HG03060 (cell line): ENCODE data around the gene C15orf39.
"Not testable (repeated sequence)": the region's sequence is repeated elsewhere in the genome, so short reads cannot be mapped to it uniquely, and the experiment has no call there.

Experiments used
- ATAC-seq: cut with Tn5 transposase; IDR thresholded peaks from one replicate; pipeline ENCODE4 v1.9.1; 2021; ENCODE audit warnings: low read depth, moderate number of reproducible peaks; ENCODE audit not compliant: unreplicated experiment

The C15orf39 gene

DNA sequence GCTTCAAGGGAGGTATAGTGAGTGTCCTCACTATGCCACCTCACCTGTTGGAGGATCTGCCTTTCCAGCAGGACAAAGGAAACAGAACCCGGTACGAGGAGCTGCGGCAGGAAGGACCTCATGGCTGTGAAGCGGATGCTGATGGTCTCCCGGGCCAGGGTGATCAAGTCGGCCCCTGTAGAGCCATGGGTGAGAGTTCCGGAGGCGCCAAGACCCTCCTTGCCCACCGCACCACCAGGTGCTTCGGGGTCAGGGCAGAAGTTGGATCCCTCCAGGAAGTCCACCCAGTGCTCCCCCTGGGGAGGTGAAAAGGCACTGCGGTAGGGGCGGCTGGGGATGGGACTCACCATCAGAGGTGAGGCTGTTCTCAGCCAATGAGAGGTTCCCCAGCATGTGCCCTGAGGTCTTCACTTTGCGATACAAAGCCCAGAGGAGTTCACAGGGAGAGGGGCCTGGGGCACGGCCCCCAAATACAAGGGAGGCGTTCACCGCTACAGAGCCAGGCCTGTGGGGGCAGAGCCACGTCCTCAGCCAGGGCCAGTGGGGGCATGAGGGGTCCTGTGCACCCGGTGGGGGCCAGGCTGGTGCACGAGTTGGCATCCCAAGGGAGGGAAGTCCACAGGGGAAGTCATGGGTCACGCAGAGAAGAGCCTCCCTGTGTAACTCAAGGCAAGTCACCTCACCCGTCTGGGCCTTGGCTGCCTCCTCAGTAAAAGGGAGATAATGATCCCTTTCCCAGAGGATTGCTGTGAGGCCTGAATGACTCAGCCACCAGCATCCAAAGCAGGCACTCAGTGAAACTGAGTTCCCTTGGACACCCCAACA, 27.7 kb downstream of the C15orf39 start:
- no peak for ATAC-seq

DNA sequence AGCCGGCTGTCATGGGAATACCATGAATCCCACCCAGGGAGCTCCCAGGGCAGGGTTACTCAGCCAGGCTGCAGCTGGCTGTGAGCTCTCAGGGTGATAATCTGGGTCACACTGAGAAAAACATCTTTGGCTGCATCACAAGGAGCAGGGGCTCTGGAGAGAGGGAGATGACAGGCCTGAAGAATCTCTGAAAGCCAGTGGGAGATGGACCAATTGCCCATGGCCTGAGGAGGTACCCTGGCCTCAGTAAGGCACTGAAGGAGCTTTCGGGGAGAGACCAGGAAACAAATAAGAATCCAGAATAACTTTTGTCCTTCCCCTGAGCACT, 28.3 kb downstream of the C15orf39 start:
- ATAC-seq: no peak

DNA sequence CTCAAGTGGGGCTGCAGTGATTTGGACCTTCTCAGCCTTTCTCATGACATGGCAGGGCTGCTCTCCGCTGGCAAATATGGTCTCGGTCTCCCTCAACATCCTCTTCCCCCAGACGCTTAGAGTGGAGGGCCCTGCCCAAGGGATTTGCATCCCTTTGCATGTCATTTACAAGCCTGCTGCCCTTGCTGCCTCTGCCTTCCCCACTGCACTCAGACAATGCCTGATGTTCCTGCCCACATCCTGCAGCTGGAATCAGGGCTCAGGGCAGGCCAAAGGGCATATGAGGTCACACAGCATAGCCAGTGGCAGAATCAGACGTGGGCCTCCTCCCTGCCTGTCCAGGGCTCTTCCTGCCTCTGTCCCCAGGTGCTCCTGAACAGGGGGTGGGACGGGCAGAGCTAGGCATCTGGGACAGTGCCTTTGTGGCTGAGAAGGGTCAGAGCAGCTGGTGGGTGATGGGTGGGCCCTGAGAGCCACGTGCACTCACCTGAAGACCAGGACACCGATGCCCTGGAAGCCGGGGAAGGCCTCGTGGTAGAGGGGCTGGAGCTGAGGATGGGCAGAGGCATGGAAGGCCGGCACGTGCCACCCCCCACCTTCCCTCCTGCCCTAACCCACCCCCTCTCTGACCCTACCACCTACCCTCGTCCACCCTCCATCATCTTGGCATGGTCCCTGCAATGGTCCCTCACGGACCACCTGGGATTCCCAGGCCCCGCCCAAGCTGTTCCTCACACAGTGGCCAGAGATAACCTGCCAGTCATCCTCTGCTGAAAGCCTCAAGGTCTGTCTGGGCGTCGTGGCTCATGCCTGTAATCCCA, 29.1 kb downstream of the C15orf39 start:
- no peak for ATAC-seq

DNA sequence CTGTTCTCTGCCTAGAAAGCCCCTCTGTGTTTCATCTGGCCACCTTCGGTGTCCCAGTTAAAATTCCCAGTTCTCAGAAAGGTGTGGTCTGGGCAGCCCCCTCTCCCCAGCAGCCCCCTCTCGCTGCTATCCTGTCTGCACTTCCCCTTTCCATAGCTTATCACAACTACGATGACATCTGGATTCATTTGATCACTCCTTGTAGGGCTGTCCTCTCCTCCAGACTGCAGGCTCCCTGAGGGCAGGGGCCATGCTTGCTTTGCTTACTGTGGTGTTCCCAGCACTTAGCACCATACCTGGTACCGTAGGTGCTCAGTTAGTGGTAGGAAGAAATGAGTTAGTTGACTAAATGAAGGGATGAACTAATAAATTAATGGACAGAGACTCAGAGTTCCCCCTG, 30.2 kb downstream of the C15orf39 start:
- no peak for ATAC-seq

DNA sequence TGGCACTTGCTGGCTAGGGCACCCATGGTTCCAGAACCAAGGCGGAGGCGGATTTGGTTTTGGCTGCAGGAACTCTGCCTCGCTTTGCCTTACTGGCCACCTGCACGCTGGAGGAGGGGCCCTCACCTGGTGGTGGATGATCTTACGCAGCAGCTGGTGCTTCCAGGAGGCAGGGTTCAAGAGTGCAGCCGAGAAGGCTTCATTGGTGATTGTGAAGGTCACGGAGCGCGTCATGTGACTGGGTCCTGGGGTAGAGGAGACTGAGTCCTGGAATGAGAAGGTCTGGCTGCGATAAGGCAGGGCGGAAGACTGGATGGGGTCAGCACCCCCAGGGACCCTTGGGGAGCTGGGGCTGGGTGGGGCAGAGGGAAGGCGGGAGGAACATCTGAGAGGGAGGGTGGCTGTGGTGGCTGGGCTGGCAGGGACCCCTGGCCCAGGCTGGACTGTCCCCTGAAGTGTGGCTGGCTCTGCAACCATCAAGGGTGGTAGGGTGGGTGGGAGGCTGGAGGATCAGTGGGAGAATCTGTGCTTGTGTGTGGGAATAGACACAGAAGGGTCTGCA, 30.7 kb downstream of the C15orf39 start:
- no peak for ATAC-seq

DNA sequence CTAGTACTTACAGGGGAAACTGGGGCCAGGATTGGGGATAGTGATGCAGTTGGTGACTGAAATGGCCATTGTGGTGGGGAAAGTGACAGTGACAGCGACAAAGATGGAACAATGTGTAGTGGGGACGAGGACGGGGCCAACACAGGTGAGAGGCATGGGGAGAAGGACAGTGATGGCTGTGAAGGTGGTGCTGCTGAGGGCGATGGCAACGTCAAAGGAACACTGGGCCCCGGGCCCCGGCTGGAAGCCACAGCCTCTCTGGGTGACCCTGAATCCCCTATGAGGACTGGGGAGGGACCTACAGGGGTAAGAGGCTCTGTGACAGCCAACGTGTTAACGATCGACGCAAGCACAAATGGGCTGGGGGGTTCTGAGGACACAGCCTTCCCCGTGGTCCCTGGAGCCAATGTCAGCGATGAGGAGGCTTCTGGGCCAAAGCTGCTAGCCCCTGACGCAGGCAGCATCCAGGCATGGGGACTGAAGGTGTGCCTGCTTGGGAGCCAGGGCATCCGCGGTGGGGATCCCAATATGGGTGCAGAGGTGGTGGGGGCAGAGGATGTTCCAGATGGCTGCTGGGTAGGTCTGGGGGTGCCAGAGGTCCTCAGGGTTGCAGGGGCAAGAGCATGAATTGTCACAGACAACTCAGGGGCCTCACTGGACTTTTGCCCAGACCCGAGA, 31.3 kb downstream of the C15orf39 start:
- no peak for ATAC-seq

DNA sequence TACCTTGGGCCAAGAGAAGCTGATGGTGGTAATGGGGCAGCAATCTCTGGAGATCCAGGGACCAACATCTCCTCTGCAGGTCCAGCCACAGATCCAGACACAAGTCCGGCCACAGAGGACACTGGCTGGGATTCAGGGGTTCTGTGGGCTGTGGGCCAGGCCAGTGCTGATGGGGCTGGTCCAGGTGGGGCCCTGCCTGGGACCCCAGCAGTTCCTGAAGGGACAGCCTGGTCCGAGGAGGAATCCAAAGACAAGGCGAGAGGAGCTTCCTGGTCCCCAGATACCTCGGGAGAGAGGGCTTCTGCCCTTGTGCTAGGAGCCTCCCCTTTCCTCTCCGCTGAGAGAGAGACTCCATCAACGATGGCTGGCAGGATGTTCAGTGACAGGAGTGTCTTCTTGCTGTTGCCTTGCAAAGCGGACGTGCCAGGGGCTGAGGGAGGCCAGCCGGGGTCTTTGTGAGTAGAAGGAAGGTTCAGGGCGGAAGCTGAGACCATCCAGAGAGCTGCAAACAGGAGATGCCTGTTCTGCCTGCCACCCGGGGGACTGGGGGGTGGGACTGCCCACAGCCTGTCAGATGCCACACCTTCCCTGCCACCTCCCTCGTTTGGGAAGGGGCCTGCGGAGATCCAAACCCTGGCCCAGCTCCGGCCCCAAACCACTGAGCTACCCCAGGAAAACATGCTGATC, 32.0 kb downstream of the C15orf39 start:
- no peak for ATAC-seq

DNA sequence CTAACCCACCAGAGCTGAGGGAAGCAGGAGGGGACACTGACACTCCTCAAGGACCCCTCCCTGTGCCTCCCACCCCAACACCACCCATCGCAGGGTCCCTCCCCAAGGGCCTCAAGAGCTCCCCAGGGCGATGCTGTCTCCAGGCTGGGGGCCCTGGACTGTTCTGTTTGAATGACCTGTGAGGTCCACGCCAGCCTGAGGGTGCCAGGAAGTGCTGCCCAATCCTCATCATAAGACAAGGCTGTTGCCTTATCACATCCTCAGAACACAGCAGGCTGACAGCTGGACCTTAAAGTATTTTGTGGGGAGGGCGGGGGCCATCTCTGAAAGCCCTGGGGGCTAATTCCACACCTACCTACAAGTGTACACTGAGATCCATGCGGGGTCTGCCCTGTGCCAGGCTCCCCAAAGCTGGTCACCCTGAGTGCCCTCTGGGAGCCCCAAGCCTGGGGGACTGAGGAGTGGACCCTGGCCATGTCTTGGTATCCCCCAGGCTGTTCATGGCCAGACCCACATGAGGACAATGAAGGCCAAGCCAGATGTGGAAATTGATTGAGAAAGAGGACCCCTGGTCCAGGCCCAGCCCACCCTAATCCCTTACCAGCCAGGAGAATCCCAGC, 32.6 kb downstream of the C15orf39 start:
- ATAC-seq: no peak

DNA sequence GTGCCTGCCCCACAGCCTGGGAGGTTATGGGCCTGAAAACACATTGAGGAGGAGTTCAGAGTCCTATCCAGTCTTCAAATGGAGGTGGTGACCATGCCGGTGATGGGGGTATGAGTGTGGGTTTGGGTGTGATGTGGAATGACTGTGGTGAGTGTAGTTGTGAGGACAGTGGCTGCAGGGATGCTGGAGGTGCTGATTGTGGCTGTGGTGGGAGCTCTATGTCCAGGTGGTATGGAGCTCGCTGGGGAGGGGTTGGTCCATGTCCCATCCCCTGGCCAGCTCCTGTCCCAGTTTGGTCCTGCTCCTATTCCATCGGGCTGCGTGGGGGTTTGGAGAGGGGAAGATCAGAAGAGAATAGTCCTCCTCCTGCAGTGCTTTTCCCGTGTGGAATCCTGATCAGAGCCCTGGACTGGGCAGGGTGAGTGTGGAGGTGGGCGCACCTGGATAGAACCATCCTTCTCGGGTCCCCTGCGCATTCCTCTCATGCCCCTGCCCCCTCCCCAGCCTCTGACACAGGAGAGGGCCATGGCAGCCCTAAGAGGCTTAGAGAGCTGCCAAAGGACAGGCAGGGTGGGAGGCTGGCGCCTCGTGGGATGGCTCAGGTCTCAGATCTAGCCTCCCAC, 33.5 kb downstream of the C15orf39 start:
- ATAC-seq: no peak

DNA sequence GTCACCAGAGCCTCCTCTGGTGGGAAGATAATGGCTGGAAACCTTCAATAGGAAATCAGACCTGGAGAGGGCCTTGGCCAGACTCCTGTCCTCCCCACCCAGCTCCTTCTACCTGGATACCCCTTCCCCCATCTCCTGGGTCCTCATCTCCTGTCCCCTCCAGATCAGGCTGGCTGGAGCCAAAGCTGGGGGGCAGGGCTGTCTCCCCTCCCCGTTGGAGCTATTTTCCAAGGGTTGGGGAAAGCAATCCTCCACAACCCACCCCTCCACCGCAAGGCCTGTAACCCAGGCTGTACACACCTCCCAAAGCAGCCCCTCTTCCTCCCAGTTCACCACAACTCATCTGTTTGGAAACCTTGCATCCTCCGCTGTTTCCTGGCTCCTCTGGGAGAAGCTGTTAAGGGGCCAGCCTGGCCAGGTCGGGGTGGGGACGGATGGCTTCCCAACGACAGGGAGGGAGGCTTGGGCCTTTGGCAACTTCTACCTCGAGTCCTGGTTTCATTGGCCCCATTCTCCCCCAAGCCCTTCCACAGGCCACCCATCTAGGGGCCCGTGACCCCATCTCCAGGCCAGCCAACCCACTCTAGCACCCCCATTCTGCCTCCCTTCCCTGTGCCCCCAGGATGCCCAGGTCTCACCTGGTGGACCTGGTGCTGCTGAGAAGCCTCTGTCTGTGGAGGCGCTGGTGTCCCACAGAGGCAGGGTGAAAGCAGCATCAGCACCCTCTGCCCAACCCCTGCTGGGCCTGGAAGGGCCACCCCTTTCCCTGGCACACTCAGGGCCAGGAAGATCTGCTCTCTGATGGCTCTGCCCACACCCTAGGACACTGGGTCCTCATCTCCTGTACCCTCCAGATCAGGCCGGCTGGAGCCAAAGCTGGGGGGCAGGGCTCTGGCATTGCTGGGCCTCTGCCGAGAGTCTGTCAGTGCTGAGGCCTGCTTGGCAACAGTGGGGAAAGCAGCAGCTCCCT, 34.4 kb downstream of the C15orf39 start:
- no peak for ATAC-seq

DNA sequence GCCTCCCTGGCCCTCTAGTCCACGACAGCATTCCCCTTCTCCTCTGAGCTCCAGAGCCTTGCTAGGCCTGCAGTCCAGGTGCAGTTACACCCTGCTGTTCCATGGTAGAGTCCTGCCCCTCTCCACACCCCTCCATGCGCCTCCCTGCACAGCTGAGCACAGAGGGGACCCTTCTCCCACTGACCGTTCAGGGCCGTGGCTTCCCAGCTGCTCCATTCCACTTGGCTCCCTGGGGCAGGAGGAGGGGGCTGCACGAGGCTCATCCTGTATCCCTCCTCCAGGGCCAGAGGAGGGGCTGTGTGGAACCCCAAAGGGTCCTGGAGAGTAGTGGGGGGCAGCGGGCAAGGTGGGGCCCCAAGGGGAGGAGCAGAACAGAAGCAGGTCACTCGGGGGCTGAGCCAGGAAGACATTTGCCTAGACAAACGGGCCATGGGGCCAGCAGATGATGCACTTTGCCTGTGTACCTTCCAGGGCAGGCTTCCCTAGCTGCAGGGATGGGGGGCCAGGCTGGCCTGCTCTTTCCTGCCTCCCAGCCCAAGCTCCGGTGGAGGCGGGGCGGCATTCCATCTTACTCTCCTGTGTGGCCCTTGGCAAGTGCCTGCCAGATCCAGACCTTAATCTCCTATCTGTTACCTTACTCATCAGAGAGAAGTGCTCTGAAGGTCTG, 35.8 kb downstream of the C15orf39 start:
- no peak for ATAC-seq

DNA sequence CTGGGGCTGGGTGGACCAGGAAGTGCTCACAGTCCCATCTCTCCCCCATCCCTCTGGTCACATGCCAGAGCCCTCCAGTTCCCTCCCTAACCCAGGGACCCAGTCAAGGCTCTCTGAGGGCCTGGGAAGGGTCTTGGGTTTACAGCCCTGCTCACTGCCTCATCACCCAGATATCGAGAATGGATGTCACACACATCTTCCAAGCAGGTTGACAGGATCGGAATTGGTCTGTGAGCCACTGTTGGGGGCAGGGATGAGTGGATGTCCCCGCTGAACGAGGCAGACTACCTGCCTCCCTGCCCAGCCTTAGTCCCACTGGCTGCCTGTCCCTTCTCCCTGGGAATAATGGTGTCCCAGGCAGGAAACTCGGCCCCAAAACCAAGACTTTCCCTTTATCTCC, 36.5 kb downstream of the C15orf39 start:
- ATAC-seq: no peak

DNA sequence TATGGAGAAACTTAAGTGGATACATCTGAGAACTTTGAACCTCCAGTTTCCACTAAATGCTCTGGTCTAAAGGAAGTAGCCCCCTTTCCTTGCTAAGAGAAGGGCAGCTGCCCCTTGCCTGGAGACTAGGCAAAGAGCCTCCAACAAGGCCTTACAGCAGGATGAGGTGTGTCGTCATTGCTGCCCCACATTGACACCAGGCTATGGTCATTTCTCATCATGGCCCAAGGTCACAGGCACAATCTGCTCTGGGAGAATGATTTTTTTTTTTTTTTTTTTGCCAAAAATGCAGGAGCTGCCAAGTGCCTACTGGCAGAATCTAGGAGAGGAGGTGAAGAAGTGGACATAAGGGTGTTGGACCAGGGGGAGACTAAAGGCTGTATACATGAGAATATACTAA, 44.1 kb downstream of the C15orf39 start:
- not testable (repeated sequence) for ATAC-seq

DNA sequence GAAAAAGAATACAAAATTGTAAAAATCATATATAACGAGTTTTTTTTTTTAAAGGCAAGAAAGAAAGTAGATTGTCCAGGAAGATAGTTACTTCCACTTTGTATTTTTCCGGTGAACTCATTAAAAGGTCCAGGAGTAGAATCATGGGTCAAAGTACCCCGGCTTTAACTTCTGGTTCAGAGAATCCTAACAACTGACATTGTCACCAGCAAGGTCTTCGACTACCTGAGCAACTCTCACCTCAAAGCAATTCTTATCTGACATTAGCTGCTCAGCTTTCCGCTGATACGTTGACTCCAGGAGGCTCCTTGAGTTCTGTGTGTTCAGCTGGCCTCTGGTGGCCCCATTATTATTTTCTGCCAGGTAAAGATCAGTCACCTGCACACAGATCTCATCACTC, 47.3 kb downstream of the C15orf39 start:
- ATAC-seq: not testable (repeated sequence)

DNA sequence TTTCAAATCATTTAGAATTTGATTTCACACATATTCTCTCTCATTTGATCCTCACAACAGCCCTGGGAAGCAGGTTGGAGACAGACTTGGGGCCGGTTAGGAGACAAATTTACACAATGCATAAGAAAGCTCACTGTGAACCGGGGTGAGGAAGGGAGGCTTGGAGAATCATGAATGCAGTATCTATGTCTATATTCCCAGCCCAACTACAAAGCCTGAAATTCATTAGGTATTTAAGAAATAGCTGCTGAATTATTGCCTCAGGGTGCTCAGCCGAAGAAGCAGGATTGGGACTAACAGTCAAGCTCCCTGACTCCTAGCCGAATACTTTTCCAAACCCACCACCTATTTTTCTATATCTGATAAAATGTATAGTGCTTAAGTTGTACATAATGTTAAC, 48.0 kb downstream of the C15orf39 start:
- no peak for ATAC-seq

DNA sequence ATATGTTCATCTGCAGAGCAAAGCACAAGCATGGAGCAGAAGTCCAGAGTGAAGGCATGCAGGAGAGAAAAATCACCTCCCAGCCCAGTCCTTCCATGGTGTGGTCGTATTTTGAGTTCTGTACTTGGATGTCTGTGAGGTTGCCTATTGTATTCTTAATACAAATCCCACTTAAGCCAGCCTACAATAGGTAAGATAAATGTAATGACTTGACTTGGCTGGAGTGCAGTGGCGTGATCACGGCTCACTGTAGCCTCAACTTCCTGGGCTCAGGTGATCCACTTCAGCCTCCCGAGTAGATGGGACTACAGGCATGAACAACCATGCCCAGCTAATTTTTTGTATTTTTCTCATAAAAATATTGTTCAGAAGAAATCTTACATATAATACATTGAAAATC, 49.7 kb downstream of the C15orf39 start:
- ATAC-seq: not testable (repeated sequence)

DNA sequence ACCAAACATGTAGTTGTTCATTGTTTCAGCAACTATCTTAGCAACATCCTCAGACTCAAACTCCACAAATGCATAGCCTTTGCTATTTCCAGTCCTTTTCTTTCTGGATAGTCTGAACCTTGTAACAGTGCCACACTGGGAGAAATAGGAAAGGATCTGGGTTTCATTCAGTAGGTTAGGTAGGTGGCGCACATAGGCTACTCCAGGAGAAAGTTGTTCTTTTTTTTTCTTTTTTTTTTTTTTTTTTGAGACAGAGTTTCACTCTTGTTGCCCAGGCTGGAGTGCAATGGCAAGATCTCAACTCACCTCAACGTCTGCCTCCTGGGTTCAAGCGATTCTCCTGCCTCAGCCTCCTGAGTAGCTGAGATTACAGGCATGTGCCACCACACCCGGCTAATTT, 50.6 kb downstream of the C15orf39 start:
- not testable (repeated sequence) for ATAC-seq

DNA sequence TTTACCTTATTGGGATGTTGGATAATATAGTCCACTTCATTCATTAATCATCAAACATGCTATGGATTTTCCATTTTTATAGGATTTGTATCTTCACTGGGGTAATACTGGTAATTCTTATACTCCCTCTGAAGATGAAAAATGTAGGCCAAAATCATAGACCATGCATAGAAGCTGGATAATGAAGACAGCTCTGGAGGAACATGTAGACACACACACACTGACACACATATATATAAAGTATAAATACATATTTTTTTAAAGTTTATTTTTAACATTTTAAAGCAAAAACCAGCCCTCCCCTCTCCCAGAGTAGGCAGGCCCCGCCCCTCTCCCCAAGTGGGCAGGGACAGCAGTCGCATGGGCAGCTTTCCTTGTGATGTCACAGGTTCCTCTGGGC, 56.4 kb downstream of the C15orf39 start, which contains the start of gene GOLGA6C:
GOLGA6C (plus strand) TSS at position 301 of the 400 bp plus-strand sequence. CDS start 265 bp downstream, outside the sequence.
- ATAC-seq: not testable (repeated sequence)
